A549 (cell line): ENCODE measurements around the gene CETN3. TPM values are rescaled to one million over a fixed set of nuclear protein-coding genes. Genes with fewer than 3 reads are reported as not detected.
A peak's percentile ranks its signal among the peaks of the same experiment; 100 is the strongest.

Source experiments
- ATAC-seq, 2 experiments: fragments of 200-7000 bp in 1 of 2; fragments of >200 bp in 1 of 2; cut with Nextera tagmentation in 1 of 2; cut with Tn5 transposase in 1 of 2; 3 replicates each; pipeline versions ENCODE4 v1.8.0 to v1.9.1; 2018 to 2020; ENCODE audit warnings: mild to moderate bottlenecking in 1 of 2, moderate library complexity in 1 of 2
- CTCF ChIA-PET: fragments of 300-600 bp; sonication (Branson Sonifier 250); formaldehyde crosslinking; extraction: SDS; loops from one replicate; lab custom pipeline; 2021; ENCODE audit warnings: antibody characterized with exemption, inconsistent platforms; lab: Yijun Ruan, JAX
- POLR2A ChIA-PET: fragments of 350-600 bp; formaldehyde crosslinking; extraction: SDS; loops from one replicate; lab custom pipeline; 2021; ENCODE audit warnings: antibody characterized with exemption, inconsistent platforms; lab: Yijun Ruan, JAX
- DNase-seq, 2 experiments: peaks; one replicate each; pipeline versions ENCODE4 v3.0.0 to v3.0.0-alpha.2; 2011 to 2016; ENCODE audit warnings: low read depth in 1 of 2, low spot score in 1 of 2
- FAIRE-seq: peaks from 2 replicates; lab custom pipeline; 2011; peaks lifted over from hg19 to GRCh38; lab: Jason Lieb, UNC
- H3K27ac ChIP-seq, 2 experiments: fragments of >200 bp; sonication (Bioruptor Twin); formaldehyde crosslinking; 3 replicates each; pipeline ENCODE4 v1.5.1; 2016 to 2017
- H3K4me1 ChIP-seq: fragments of >200 bp; sonication (Bioruptor Twin); formaldehyde crosslinking; 3 replicates; pipeline ENCODE4 v1.6.1; 2016
- H3K4me2 ChIP-seq: fragments of >200 bp; sonication (Bioruptor Twin); formaldehyde crosslinking; 3 replicates; pipeline ENCODE4 v1.6.1; 2016
- H3K4me3 ChIP-seq: fragments of >200 bp; sonication (Bioruptor Twin); formaldehyde crosslinking; 3 replicates; pipeline ENCODE4 v1.5.1; 2016
- H3K9me3 ChIP-seq: fragments of >200 bp; sonication (Bioruptor Twin); formaldehyde crosslinking; 3 replicates; pipeline ENCODE4 v1.6.1; 2016
- CBX2 ChIP-seq: fragments of 200-600 bp; sonication (generic); IDR thresholded peaks from 2 replicates; pipeline ENCODE4 v1.6.1; 2016; ENCODE audit warnings: low read depth, mild to moderate bottlenecking, borderline replicate concordance
- CEBPB ChIP-seq, 2 experiments: fragments of >200 bp in 1 of 2; sonication (Bioruptor Twin) in 1 of 2; formaldehyde crosslinking in 1 of 2; IDR thresholded peaks; 2 replicates each; pipeline ENCODE4 v1.6.1; 2012 to 2016
- CHD2 ChIP-seq: fragments of 150-350 bp; IDR thresholded peaks from 2 replicates; pipeline ENCODE4 v1.6.1; 2014; ENCODE audit warnings: low read length; ENCODE audit not compliant: partially characterized antibody
- CHD4 ChIP-seq: fragments of 200-600 bp; sonication (generic); IDR thresholded peaks from 2 replicates; pipeline ENCODE4 v1.6.1; 2016; ENCODE audit warnings: antibody characterized with exemption, mild to moderate bottlenecking, borderline replicate concordance
- ESRRA ChIP-seq: fragments of 150-350 bp; IDR thresholded peaks from 2 replicates; pipeline ENCODE4 v1.6.1; 2014; ENCODE audit warnings: mild to moderate bottlenecking, low read length, borderline replicate concordance
- FOSB ChIP-seq: fragments of 250-450 bp; sonication (Bioruptor Pico); IDR thresholded peaks from 2 replicates; pipeline ENCODE4 v1.5.0; 2020; ENCODE audit warnings: mild to moderate bottlenecking, moderate library complexity
- HEYL ChIP-seq: fragments of 250-450 bp; sonication (Bioruptor Pico); IDR thresholded peaks from 2 replicates; pipeline ENCODE4 v1.8.0; 2021; ENCODE audit warnings: mild to moderate bottlenecking, moderate library complexity
- PHF8 ChIP-seq: fragments of 200-600 bp; sonication (generic); IDR thresholded peaks from 2 replicates; pipeline ENCODE4 v1.6.1; 2016; ENCODE audit warnings: low read depth, mild to moderate bottlenecking, antibody characterized with exemption, moderate library complexity, borderline replicate concordance
- RAD21 ChIP-seq, 2 experiments: fragments of >200 bp in 1 of 2; sonication (Bioruptor Twin) in 1 of 2; formaldehyde crosslinking in 1 of 2; IDR thresholded peaks in 1 of 2; conservative IDR thresholded peaks in 1 of 2; 2 replicates in 1 of 2; 3 replicates in 1 of 2; pipeline ENCODE4 v1.6.1; 2012 to 2018; ENCODE audit warnings: inconsistent platforms in 1 of 2
- RFX5 ChIP-seq: fragments of 450-650 bp; IDR thresholded peaks from 2 replicates; pipeline ENCODE4 v1.7.1; 2014; ENCODE audit warnings: antibody characterized with exemption, mild to moderate bottlenecking, moderate library complexity
- RNF2 ChIP-seq: fragments of 200-600 bp; sonication (generic); IDR thresholded peaks from 2 replicates; pipeline ENCODE4 v1.6.1; 2016; ENCODE audit warnings: low read depth, mild to moderate bottlenecking, antibody characterized with exemption, moderate library complexity, borderline replicate concordance
- SMC3 ChIP-seq: fragments of >200 bp; sonication (Bioruptor Twin); formaldehyde crosslinking; IDR thresholded peaks from 3 replicates; pipeline ENCODE4 v1.6.1; 2018; ENCODE audit warnings: inconsistent platforms
- SREBF2 ChIP-seq: fragments of 450-650 bp; IDR thresholded peaks from 2 replicates; pipeline ENCODE4 v1.6.1; 2014; ENCODE audit warnings: mild to moderate bottlenecking, moderate library complexity
- ZC3H11A ChIP-seq: fragments of 450-650 bp; IDR thresholded peaks from 2 replicates; pipeline ENCODE4 v1.6.1; 2014; ENCODE audit warnings: antibody characterized with exemption, mild to moderate bottlenecking
- ZFP36 ChIP-seq: fragments of 450-650 bp; IDR thresholded peaks from 2 replicates; pipeline ENCODE4 v1.6.1; 2014; ENCODE audit warnings: borderline replicate concordance; ENCODE audit not compliant: partially characterized antibody
- ZSCAN20 ChIP-seq: fragments of 250-450 bp; sonication (Bioruptor Pico); IDR thresholded peaks from 2 replicates; pipeline ENCODE4 v1.8.0; 2022; ENCODE audit warnings: mild to moderate bottlenecking, moderate library complexity
- whole genome bisulfite sequencing: methylation state at CpG from one replicate; pipeline ENCODE4 v1.1.6; 2017; ENCODE audit errors: missing lambda C conversion rate; 5-methylcytosine and 5-hydroxymethylcytosine counted together
- polyA plus RNA-seq, 4 experiments: library from polyadenylated mRNA; depleted of rRNA in 3 of 4; stranded (reverse); fragments of >200 nt; fragmentation: RNase III in 1 of 4; extraction: RNeasy Plus Mini Kit Qiagen cat#74134 plus additional on column Dnase treatment in 1 of 4; gene quantifications; 2 replicates in 3 of 4; 3 replicates in 1 of 4; pipeline ENCODE4 v1.2.3, GENCODE V29; 2011 to 2017
- TF ChIP-seq, protein P1 (sequence below): fragments of 200-600 bp; sonication (generic); IDR thresholded peaks from 2 replicates; pipeline ENCODE4 v1.6.1; 2016; ENCODE audit warnings: antibody characterized with exemption, mild to moderate bottlenecking, moderate library complexity
- TF ChIP-seq, protein P2 (sequence below): fragments of 450-650 bp; IDR thresholded peaks from 2 replicates; pipeline ENCODE4 v1.6.1; 2014; ENCODE audit warnings: antibody characterized with exemption
- TF ChIP-seq, protein P3 (sequence below): fragments of >200 bp; sonication (Bioruptor Twin); formaldehyde crosslinking; IDR thresholded peaks from 3 replicates; pipeline ENCODE4 v1.5.1; 2016

Gene CETN3
- polyA plus RNA-seq, 2 of the 4 experiments (the other 2 are of a cell fraction) = 49.9 to 50.8 TPM

DNA sequence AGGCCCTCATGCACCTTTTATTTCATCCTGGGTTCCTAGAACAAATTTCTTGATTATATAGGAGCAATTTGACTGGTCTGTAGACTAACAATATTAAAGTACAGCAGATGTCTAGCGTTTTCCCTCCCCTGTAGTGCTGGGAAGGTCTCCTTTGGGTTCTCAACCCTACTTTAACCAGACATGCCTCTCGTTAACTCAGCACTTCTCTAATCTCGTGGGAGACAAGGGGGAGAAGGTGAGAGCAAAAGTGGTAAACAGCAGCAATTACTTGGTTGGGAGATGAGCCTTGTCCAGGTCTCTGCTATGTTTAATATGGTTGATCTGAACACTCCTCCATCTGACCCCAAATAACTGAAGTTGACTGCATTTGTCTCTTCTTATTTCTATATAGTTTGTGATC, 22.0 kb downstream of the CETN3 start (continued):
- no peak for TF ChIP-seq HEYL (CRISPR knock-in tag)
- TF ChIP-seq ZC3H11A = no peak

DNA sequence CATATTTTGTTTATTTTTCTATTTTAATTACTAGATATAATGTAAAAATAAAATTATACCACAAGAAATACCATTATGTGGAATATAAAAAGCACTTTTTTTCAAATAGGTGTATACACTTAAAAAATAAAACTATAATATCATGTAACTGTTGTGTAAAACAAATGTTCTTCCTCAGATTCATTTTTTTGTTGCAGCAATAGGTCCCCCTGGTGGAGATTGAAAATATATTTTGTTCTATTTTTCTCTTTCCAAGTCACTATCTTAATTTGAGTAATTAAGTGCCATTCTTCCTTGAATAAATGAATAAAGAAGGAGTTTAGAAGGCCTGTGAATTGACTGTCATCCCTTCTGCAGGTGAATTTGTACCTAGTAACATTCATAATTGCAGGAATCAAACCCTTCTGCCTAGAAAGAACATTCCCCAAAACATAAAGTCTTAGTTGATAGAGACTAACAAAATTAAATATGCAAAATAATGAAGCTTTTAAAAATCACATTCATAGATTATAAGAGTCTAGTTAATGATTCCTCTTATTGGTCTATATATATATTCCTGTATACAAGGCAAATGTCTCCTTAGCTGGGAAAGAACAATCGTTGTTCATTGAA, 23.4 kb downstream of the CETN3 start:
- no peaks in the 10 kb centered on the region for H3K9me3 ChIP-seq
- TF ChIP-seq CHD2 (no peak), FOSB (CRISPR knock-in tag) (no peak), RAD21 (conservative IDR thresholded peaks at IDR 0.05 in 1 of 2, IDR thresholded peaks at IDR 0.05 in 1 of 2) (peak; percentile 59), SMC3 (peak; percentile 43), CEBPB (IDR thresholded peaks at IDR 0.05) (no peak), RFX5 (no peak), PHF8 (no peak), ZFP36 (no peak)
- TF ChIP-seq, protein P1, sequence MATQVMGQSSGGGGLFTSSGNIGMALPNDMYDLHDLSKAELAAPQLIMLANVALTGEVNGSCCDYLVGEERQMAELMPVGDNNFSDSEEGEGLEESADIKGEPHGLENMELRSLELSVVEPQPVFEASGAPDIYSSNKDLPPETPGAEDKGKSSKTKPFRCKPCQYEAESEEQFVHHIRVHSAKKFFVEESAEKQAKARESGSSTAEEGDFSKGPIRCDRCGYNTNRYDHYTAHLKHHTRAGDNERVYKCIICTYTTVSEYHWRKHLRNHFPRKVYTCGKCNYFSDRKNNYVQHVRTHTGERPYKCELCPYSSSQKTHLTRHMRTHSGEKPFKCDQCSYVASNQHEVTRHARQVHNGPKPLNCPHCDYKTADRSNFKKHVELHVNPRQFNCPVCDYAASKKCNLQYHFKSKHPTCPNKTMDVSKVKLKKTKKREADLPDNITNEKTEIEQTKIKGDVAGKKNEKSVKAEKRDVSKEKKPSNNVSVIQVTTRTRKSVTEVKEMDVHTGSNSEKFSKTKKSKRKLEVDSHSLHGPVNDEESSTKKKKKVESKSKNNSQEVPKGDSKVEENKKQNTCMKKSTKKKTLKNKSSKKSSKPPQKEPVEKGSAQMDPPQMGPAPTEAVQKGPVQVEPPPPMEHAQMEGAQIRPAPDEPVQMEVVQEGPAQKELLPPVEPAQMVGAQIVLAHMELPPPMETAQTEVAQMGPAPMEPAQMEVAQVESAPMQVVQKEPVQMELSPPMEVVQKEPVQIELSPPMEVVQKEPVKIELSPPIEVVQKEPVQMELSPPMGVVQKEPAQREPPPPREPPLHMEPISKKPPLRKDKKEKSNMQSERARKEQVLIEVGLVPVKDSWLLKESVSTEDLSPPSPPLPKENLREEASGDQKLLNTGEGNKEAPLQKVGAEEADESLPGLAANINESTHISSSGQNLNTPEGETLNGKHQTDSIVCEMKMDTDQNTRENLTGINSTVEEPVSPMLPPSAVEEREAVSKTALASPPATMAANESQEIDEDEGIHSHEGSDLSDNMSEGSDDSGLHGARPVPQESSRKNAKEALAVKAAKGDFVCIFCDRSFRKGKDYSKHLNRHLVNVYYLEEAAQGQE = no peak
- TF ChIP-seq, protein P2, sequence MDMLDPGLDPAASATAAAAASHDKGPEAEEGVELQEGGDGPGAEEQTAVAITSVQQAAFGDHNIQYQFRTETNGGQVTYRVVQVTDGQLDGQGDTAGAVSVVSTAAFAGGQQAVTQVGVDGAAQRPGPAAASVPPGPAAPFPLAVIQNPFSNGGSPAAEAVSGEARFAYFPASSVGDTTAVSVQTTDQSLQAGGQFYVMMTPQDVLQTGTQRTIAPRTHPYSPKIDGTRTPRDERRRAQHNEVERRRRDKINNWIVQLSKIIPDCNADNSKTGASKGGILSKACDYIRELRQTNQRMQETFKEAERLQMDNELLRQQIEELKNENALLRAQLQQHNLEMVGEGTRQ = no peak
- TF ChIP-seq, protein P3, sequence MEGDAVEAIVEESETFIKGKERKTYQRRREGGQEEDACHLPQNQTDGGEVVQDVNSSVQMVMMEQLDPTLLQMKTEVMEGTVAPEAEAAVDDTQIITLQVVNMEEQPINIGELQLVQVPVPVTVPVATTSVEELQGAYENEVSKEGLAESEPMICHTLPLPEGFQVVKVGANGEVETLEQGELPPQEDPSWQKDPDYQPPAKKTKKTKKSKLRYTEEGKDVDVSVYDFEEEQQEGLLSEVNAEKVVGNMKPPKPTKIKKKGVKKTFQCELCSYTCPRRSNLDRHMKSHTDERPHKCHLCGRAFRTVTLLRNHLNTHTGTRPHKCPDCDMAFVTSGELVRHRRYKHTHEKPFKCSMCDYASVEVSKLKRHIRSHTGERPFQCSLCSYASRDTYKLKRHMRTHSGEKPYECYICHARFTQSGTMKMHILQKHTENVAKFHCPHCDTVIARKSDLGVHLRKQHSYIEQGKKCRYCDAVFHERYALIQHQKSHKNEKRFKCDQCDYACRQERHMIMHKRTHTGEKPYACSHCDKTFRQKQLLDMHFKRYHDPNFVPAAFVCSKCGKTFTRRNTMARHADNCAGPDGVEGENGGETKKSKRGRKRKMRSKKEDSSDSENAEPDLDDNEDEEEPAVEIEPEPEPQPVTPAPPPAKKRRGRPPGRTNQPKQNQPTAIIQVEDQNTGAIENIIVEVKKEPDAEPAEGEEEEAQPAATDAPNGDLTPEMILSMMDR = peak; percentile 47; the same call in 2 of the 3 replicates
- no peak overlapping the region for H3K4me2 ChIP-seq
- no peak overlapping the region for H3K27ac ChIP-seq
- peak in 1 of 2 experiments; percentile 26 for DNase-seq
- WGBS = 25% methylated on average over 1 of the region's 1 CpG
- ChIA-PET CTCF (interaction anchor here (1.0 to 1.5 kb wide), 5 partner anchors 48 to 1658 kb away, joined by 3 to 5 read pairs (median 3); no protein-coding TSS in a partner anchor), POLR2A (no interaction called here)
- FAIRE-seq = no peak
- H3K4me1 ChIP-seq = no peaks in the 10 kb centered on the region
- no peak for ATAC-seq
- H3K4me3 ChIP-seq = no peak overlapping the region

DNA sequence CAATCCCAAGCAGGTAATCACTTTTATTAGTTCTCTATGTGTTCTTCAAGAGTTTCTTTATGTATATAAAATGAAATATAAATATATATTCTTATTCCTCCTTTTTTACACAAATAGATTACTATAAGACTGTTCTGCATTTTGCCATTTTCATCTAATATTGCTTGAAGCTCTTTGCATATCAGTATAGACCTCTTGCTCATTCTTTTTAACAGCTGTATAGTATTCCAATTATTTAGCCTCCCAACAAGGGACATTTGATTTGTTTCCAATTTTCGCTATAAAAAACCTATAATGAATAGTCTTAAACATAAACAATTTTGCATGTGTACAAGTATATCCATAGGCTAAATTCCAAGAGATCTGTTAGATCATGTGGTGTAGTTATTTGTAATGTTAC, 25.2 kb downstream of the CETN3 start:
- WGBS = 11% methylated on average over 1 of the region's 1 CpG
- no peak for DNase-seq
- ChIA-PET CTCF (no interaction called here), POLR2A (no interaction called here)
- no peak for ATAC-seq
- Histone ChIP-seq H3K4me3 (no peak overlapping the region), H3K27ac (no peak overlapping the region), H3K4me2 (no peak overlapping the region), H3K4me1 (no peaks in the 10 kb centered on the region), H3K9me3 (no peaks in the 10 kb centered on the region)
- no peak for TF ChIP-seq ZSCAN20 (CRISPR knock-in tag)
- no peak for TF ChIP-seq SREBF2
- TF ChIP-seq, protein P1 = no peak
- TF ChIP-seq CBX2 = no peak
- no peak for TF ChIP-seq CHD4
- TF ChIP-seq ESRRA = no peak
- no peak for TF ChIP-seq RNF2
- no peak for TF ChIP-seq RAD21 (conservative IDR thresholded peaks at IDR 0.05 in 1 of 2, IDR thresholded peaks at IDR 0.05 in 1 of 2)
- no peak for FAIRE-seq
